ENCODE measurements around the gene TRIO. TPM values are rescaled to one million over a fixed set of nuclear protein-coding genes. Genes with fewer than 3 reads are reported as not detected.

The TRIO gene
- total RNA-seq, 4 donors from 2014 or later: 112 to 155 (median 145) TPM

- H3K4me1 ChIP-seq: peaks cover 7 to 15% (median 10%) of the 10 kb centered on the region in 4 donors
- no peak for DNase-seq (ENCODE audit: extremely low spot score)
- 88% methylated on average over 11 of the region's 11 CpGs for WGBS
- intact Hi-C loops (cut with DNase I): no loop called here
- no peak overlapping the region for H3K27ac ChIP-seq (replicated peaks in 1 of 4)
- H3K4me3 ChIP-seq: no peak overlapping the region
- no peak for TF ChIP-seq CTCF (IDR thresholded peaks at IDR 0.05)
- no peak for TF ChIP-seq POLR2A (IDR thresholded peaks at IDR 0.05; ENCODE audit: low read depth)
- TF ChIP-seq POLR2AphosphoS5 (IDR thresholded peaks at IDR 0.05): no peak
- no peak for TF ChIP-seq EP300 (IDR thresholded peaks at IDR 0.05)
- H3K36me3 ChIP-seq: peaks cover 70 to 98% (median 93%) of the 10 kb centered on the region in 4 donors
- H3K9me3 ChIP-seq: no peaks in the 10 kb centered on the region
- H3K27me3 ChIP-seq: no peaks in the 10 kb centered on the region
Measured at GRCh38 chr5:14488709-14489108, 345.6 kb downstream of the TRIO start.

- H3K27ac ChIP-seq (replicated peaks in 1 of 4): no peak overlapping the region
- 97% methylated on average over 5 of the region's 5 CpGs for WGBS
- H3K27me3 ChIP-seq: no peaks in the 10 kb centered on the region
- intact Hi-C loops (cut with DNase I): loop anchor here (10.0 kb wide), 1 partner anchor 95 kb away; no protein-coding TSS in a partner anchor
- no peak overlapping the region for H3K4me3 ChIP-seq
- TF ChIP-seq EP300 (IDR thresholded peaks at IDR 0.05): no peak
- no peak for TF ChIP-seq POLR2A (IDR thresholded peaks at IDR 0.05; ENCODE audit: low read depth)
- TF ChIP-seq CTCF (IDR thresholded peaks at IDR 0.05): no peak
- TF ChIP-seq POLR2AphosphoS5 (IDR thresholded peaks at IDR 0.05): no peak
- peaks cover 66 to 98% (median 94%) of the 10 kb centered on the region in 4 donors for H3K36me3 ChIP-seq
- H3K9me3 ChIP-seq: no peaks in the 10 kb centered on the region
- peaks cover 7 to 15% (median 10%) of the 10 kb centered on the region in 4 donors for H3K4me1 ChIP-seq
- DNase-seq (ENCODE audit: extremely low spot score): no peak
Measured at GRCh38 chr5:14489643-14490042, 346.5 kb downstream of the TRIO start.

GRCh38 chr5:14490309-14490711 lies 347.2 kb downstream of the TRIO start:
- TF ChIP-seq POLR2A (IDR thresholded peaks at IDR 0.05; ENCODE audit: low read depth): no peak
- no peak for TF ChIP-seq EP300 (IDR thresholded peaks at IDR 0.05)
- no peak for TF ChIP-seq POLR2AphosphoS5 (IDR thresholded peaks at IDR 0.05)
- no peak for TF ChIP-seq CTCF (IDR thresholded peaks at IDR 0.05)
- H3K4me1 ChIP-seq: peaks cover 7 to 15% (median 10%) of the 10 kb centered on the region in 4 donors
- no peaks in the 10 kb centered on the region for H3K9me3 ChIP-seq
- DNase-seq (ENCODE audit: extremely low spot score): no peak
- H3K27me3 ChIP-seq: no peaks in the 10 kb centered on the region
- H3K4me3 ChIP-seq: no peak overlapping the region
- H3K27ac ChIP-seq (replicated peaks in 1 of 4): no peak overlapping the region
- intact Hi-C loops (cut with DNase I): loop anchor here (10.0 kb wide), 1 partner anchor 96 kb away; no protein-coding TSS in a partner anchor
- H3K36me3 ChIP-seq: peaks cover 62 to 98% (median 94%) of the 10 kb centered on the region in 4 donors
- WGBS: 69% methylated on average over 2 of the region's 2 CpGs

- Histone ChIP-seq H3K27me3 (no peaks in the 10 kb centered on the region), H3K27ac (replicated peaks in 1 of 4) (peak overlapping the region in 1 of 4 donors; percentile 13), H3K4me3 (no peak overlapping the region), H3K4me1 (peaks cover 7 to 15% (median 10%) of the 10 kb centered on the region in 4 donors), H3K36me3 (peaks cover 64 to 98% (median 92%) of the 10 kb centered on the region in 4 donors), H3K9me3 (no peaks in the 10 kb centered on the region)
- no peak for TF ChIP-seq EP300 (IDR thresholded peaks at IDR 0.05)
- no peak for TF ChIP-seq POLR2A (IDR thresholded peaks at IDR 0.05; ENCODE audit: low read depth)
- TF ChIP-seq POLR2AphosphoS5 (IDR thresholded peaks at IDR 0.05): peak in 1 of 2 donors; percentile 7
- whole genome bisulfite sequencing: 88% methylated on average over 12 of the region's 21 CpGs
- DNase-seq (ENCODE audit: extremely low spot score): no peak
- intact Hi-C loops (cut with DNase I): loop anchor here (10.0 kb wide), 1 partner anchor 96 kb away; no protein-coding TSS in a partner anchor
Measured at GRCh38 chr5:14491015-14491915, 348.1 kb downstream of the TRIO start.

GRCh38 chr5:14492331-14492964 lies 349.3 kb downstream of the TRIO start:
- H3K4me1 ChIP-seq: peaks cover 7 to 15% (median 10%) of the 10 kb centered on the region in 4 donors
- intact Hi-C loops (cut with DNase I): loop anchor here (10.0 kb wide), 1 partner anchor 98 kb away; no protein-coding TSS in a partner anchor
- H3K4me3 ChIP-seq: no peak overlapping the region
- TF ChIP-seq POLR2A (IDR thresholded peaks at IDR 0.05; ENCODE audit: low read depth) (no peak), POLR2AphosphoS5 (IDR thresholded peaks at IDR 0.05) (no peak), EP300 (IDR thresholded peaks at IDR 0.05) (no peak), CTCF (IDR thresholded peaks at IDR 0.05) (no peak)
- peaks cover 69 to 100% (median 92%) of the 10 kb centered on the region in 4 donors for H3K36me3 ChIP-seq
- WGBS: 80% methylated on average over 18 of the region's 21 CpGs
- DNase-seq (ENCODE audit: extremely low spot score): no peak
- H3K27ac ChIP-seq (replicated peaks in 1 of 4): no peak overlapping the region
- no peaks in the 10 kb centered on the region for H3K9me3 ChIP-seq
- no peaks in the 10 kb centered on the region for H3K27me3 ChIP-seq
